Urinary bladder (tissue), 4 donors: Measurements from ENCODE around the gene BDNF. TPM values are rescaled to one million over a fixed set of nuclear protein-coding genes. Genes with fewer than 3 reads are reported as not detected.
"Not testable (repeated sequence)": the region's sequence is repeated elsewhere in the genome, so short reads cannot be mapped to it uniquely, and the experiment has no call there.

Source experiments
- DNase-seq: peaks from one replicate; pipeline ENCODE4 v3.0.0-alpha.2; 2015; ENCODE audit errors: extremely low spot score
- H3K27ac ChIP-seq: one replicate; pipeline ENCODE4 v1.5.1; 2013; ENCODE audit warnings: low read depth, mild to moderate bottlenecking, moderate library complexity
- H3K36me3 ChIP-seq: one replicate; pipeline ENCODE4 v1.6.1; 2013; ENCODE audit warnings: mild to moderate bottlenecking, moderate library complexity; ENCODE audit not compliant: insufficient read depth
- H3K4me1 ChIP-seq: one replicate; pipeline ENCODE4 v1.6.1; 2013; ENCODE audit warnings: mild to moderate bottlenecking, moderate library complexity; ENCODE audit not compliant: insufficient read depth
- H3K4me3 ChIP-seq: one replicate; pipeline ENCODE4 v1.5.1; 2013; ENCODE audit warnings: low read depth, low read length
- WGBS: extraction: QIAGEN DNeasy Blood & Tissue Kit; methylation state at CpG from one replicate; pipeline ENCODE4 v1.1.7; 2013; 5-methylcytosine and 5-hydroxymethylcytosine counted together
- polyA plus RNA-seq: library from polyadenylated mRNA; stranded (reverse); fragments of 200-250 nt; gene quantifications from one replicate; pipeline ENCODE4 v1.2.3, GENCODE V29; 2013
- total RNA-seq: library from RNA; depleted of rRNA; stranded (reverse); fragments of >200 nt; gene quantifications from one replicate; pipeline ENCODE4 v1.2.3, GENCODE V29; 2014
- donor health status: healthy with polysubstance abuse.
- donor health status: healthy.

BDNF gene
- total and polyA plus RNA-seq, 2 donors = 2.4 to 3.3 TPM

DNA sequence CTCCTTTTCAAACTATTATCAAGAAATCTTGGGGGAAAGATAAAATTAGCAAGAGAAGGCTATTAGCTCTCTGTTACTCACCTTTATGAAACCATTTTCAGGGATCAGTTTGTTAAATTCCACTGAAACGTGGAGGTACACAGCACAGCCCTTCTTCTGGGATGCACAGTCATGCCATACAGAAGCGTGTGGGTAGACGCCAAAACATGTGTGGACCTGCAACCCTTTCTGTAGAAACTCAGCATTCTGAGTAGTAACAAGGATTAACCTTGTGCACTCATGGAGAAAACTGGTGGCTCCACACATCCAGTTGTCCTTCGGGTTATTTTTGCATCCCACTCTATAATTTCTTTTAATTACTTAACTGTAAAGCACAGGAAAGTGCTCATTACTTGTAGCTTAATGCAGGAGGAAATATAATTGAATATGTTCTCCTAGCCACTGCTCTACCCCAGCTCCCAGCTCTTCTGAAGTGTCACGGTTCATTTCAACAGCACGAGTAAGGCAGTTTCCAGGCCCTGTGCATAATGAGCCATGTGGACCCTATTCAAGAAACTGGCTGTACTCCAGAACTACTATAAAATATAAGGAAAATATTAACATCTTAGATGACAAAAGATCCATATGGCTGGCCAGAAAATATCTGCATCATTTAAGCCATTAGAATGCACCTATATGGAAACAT lies 26.1 kb downstream of the BDNF start:
- no peaks in the 10 kb centered on the region for H3K4me1 ChIP-seq
- H3K36me3 ChIP-seq = no peaks in the 10 kb centered on the region
- H3K27ac ChIP-seq = no peak overlapping the region
- no peak overlapping the region for H3K4me3 ChIP-seq
- WGBS = 80% methylated on average over 6 of the region's 6 CpGs
- no peak for DNase-seq

DNA sequence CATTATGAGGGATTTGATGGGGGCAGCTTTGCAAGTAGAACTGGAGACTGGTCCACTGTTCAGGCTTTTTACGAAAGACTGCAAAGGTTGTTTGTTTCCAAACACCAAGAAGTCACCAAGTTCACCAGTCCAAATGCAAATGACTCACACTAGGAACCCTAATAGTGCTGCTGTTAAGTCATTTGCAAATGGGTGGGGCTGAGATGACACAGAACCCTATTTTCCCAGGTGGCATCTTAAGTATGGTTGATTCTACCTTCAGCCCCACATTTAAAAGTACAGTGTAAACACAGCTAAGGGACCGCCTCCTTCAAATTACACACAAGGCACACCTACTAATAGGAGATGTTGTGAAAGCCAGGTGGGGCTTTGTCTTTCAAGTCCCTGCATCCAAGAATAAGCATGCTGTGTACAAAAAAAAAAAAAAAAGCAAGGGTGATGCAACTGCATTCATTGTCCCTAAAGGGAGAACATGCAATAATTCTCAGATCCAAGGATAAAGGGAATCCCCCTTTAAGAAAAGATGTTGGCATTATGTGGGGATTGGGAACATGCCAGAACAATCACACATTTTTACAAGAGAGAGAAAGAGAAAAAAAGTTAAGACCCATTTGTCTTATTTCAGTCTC lies 27.3 kb downstream of the BDNF start:
- Histone ChIP-seq H3K4me1 (no peaks in the 10 kb centered on the region), H3K36me3 (no peaks in the 10 kb centered on the region), H3K4me3 (no peak overlapping the region), H3K27ac (no peak overlapping the region)
- no peak for DNase-seq
- 95% methylated on average over 2 of the region's 2 CpGs for WGBS

- not testable (repeated sequence) for H3K4me3 ChIP-seq, H3K36me3 ChIP-seq, H3K4me1 ChIP-seq, H3K27ac ChIP-seq, DNase-seq
- WGBS = 82% methylated on average over 11 of the region's 11 CpGs
Measured at GRCh38 chr11:27665508-27666101, 34.6 kb downstream of the BDNF start.

- no peaks in the 10 kb centered on the region for H3K36me3 ChIP-seq
- WGBS = 91% methylated on average over 2 of the region's 2 CpGs
- no peaks in the 10 kb centered on the region for H3K4me1 ChIP-seq
- no peak for DNase-seq
- H3K4me3 ChIP-seq = no peak overlapping the region
- no peak overlapping the region for H3K27ac ChIP-seq
Measured at GRCh38 chr11:27663326-27663725, 36.9 kb downstream of the BDNF start.

- 80% methylated on average over 3 of the region's 3 CpGs for WGBS
- Histone ChIP-seq H3K4me1 (no peaks in the 10 kb centered on the region), H3K27ac (no peak overlapping the region), H3K36me3 (no peaks in the 10 kb centered on the region), H3K4me3 (no peak overlapping the region)
- DNase-seq = no peak
Measured at GRCh38 chr11:27660171-27660570, 40.1 kb downstream of the BDNF start.

- 58% methylated on average over 2 of the region's 2 CpGs for WGBS
- no peak overlapping the region for H3K4me3 ChIP-seq
- no peaks in the 10 kb centered on the region for H3K36me3 ChIP-seq
- H3K4me1 ChIP-seq = no peaks in the 10 kb centered on the region
- no peak for DNase-seq
- no peak overlapping the region for H3K27ac ChIP-seq
Measured at GRCh38 chr11:27658535-27659236, 41.6 kb downstream of the BDNF start.

DNA sequence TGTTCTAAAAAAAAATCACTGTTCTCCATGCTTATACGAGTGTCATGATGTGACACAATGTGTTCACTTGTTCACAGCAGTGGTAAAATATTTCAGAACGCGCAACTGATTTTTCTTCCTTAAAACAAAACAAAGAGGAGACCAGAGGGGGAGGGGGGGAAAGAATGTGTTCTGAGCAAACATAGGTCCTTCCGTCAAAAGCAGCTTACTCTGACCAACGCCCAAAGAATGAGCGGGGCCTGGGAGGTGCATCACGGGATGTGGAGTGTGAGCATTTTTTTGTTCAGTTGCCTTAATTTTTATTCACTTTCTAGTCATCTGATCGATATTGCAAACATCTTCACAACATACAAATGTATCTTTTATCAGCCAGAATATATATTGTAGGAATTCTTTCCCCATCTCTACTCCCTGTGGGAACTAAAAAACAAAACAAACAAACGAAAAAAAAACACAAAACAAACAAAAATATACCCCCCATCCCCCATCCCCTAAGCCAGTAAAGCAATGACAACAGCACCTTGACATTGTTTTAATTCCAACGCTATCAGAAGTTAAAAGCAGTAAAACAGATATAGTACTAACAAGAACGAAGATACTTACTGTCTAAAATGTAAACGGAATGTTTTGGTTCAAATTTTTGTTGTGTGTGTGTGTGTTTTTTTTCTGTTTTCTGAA lies 43.3 kb downstream of the BDNF start:
- no peak overlapping the region for H3K4me3 ChIP-seq
- no peaks in the 10 kb centered on the region for H3K4me1 ChIP-seq
- WGBS = 85% methylated on average over 12 of the region's 12 CpGs

GRCh38 chr11:27656320-27656719 lies 43.9 kb downstream of the BDNF start:
- no peaks in the 10 kb centered on the region for H3K36me3 ChIP-seq
- H3K4me1 ChIP-seq = no peaks in the 10 kb centered on the region
- 93% methylated on average over 6 of the region's 6 CpGs for WGBS
- no peak for DNase-seq
- no peak overlapping the region for H3K4me3 ChIP-seq
- H3K27ac ChIP-seq = no peak overlapping the region

More for the DNA sequence above, 43.3 kb downstream of the BDNF start:
- Histone ChIP-seq H3K27ac (no peak overlapping the region), H3K36me3 (no peaks in the 10 kb centered on the region)
- DNase-seq = no peak

DNA sequence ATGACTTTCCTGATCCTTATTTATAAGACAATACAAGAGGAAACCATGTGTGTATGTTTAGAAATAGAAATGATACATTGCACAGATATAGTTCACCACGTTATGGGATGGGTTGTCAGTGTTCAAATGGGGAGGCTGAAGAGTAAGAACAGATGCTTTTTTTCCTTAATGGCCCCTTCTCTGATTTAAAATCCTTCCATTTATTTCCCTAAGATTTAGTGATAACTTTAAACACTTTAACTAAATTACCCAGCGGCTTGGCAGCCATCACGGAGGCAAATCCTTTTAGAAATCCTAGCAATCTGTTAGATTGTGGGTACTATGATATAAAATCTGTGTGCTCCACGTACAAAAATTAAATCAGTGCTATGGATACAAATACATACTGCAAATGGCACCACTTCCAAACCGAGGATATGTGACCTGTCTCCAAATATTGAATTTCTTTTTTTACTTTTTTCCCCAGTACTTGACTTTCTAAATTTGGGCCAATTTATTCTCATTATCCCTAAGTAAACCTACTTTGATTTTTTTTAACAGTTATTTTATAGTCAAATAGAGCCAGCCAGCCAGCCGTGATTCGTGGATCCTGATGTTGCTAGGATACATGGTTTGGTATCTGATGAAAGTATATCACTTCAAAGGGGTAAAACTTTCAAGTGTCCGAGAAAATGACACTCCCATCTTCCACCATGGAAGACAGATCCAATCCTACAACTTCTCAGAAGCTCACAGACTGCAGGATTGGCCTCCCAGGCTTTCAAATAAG lies 46.1 kb downstream of the BDNF start:
- WGBS = 52% methylated on average over 8 of the region's 8 CpGs
- H3K36me3 ChIP-seq = no peaks in the 10 kb centered on the region
- no peak overlapping the region for H3K27ac ChIP-seq
- H3K4me1 ChIP-seq = no peaks in the 10 kb centered on the region
- no peak overlapping the region for H3K4me3 ChIP-seq
- no peak for DNase-seq

DNA sequence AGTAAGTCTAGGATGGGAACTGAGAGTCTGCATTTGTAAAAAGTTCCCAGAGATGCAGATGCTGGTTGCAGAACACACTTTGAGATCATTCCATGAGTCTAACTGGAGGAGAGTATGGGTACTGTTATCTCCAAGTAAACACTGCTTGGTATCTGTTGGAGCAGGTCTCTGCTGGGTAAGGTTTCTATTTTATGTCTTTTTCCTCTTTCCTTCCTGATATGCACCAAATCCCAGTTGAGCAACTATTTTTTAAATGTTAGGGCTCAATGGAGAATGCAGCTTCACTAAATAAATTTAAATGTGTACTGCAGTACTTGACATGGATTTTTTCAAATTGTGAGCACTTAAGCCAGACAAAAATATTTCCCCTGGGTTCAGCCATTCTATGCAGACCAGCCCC lies 48.5 kb downstream of the BDNF start:
- Histone ChIP-seq H3K4me1 (no peaks in the 10 kb centered on the region), H3K4me3 (no peak overlapping the region), H3K27ac (no peak overlapping the region), H3K36me3 (no peaks in the 10 kb centered on the region)
- no peak for DNase-seq

- no peak for DNase-seq
- Histone ChIP-seq H3K36me3 (no peaks in the 10 kb centered on the region), H3K4me1 (no peaks in the 10 kb centered on the region), H3K27ac (no peak overlapping the region), H3K4me3 (no peak overlapping the region)
- WGBS = 82% methylated on average over 4 of the region's 4 CpGs
Measured at GRCh38 chr11:27650988-27651387, 49.3 kb downstream of the BDNF start.

DNA sequence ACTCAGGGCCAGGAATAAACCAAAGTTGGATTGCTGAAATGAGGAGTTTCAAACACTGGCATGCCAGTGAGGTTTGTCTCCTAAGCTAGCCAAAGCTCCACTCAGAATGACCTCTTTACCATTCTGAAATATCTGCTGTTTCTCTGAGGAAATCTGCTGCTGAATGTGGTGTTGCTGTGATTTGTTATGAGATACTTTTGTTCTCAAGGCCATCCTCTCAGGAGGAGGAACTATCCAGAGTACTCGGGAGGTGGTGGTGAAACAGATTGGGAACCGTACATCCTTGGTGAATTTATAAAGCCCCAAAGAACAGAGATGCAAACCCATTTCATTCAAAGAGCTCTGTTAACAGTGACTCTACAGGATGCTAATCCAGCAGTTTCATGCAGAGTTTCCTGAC lies 50.5 kb downstream of the BDNF start:
- Histone ChIP-seq H3K4me3 (no peak overlapping the region), H3K27ac (no peak overlapping the region), H3K4me1 (no peaks in the 10 kb centered on the region), H3K36me3 (no peaks in the 10 kb centered on the region)
- WGBS = 31% methylated on average over 2 of the region's 2 CpGs
- no peak for DNase-seq

DNA sequence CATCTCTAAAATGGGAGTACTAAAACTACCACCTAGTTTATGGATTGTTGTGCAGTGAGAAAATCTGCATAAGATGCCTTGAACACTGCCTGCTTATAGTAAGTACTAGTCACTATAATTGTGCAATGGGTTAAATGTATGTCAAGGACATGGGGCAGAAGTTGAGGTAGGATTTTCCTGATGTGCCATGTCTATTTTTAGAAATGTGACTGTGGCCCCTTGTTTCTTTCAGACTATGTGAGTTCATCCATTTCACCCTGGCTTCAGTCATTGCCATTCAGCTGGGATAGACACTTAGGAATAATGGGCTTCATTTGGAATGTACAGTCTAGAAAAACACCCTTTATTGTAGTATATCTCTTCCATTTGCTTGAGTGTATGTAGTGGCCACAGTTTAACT lies 51.4 kb downstream of the BDNF start:
- Histone ChIP-seq H3K36me3 (no peaks in the 10 kb centered on the region), H3K27ac (no peak overlapping the region), H3K4me3 (no peak overlapping the region), H3K4me1 (no peaks in the 10 kb centered on the region)
- DNase-seq = no peak
